Neutrophil (primary cell): Measurements from ENCODE around the gene STX11.
A peak's percentile ranks its signal among the peaks of the same experiment; 100 is the strongest.

Source experiments
- H3K27ac ChIP-seq: fragments of 200-600 bp; sonication (generic); 2 replicates; pipeline ENCODE4 v1.5.1; 2016; ENCODE audit warnings: mild to moderate bottlenecking, moderate library complexity
- H3K27me3 ChIP-seq: fragments of 200-600 bp; sonication (generic); 2 replicates; pipeline ENCODE4 v1.6.0; 2016; ENCODE audit warnings: mild to moderate bottlenecking
- H3K36me3 ChIP-seq: fragments of 200-600 bp; sonication (generic); 2 replicates; pipeline ENCODE4 v1.5.1; 2017
- H3K4me1 ChIP-seq, 2 experiments: fragments of 200-600 bp in 1 of 2; sonication (generic) in 1 of 2; 1 replicate in 1 of 2; 2 replicates in 1 of 2; pipeline versions ENCODE4 v1.5.1 to v1.6.1; 2013 to 2016; ENCODE audit warnings: low read depth in 1 of 2, low read length in 1 of 2, mild to moderate bottlenecking in 1 of 2, moderate library complexity in 1 of 2; ENCODE audit not compliant: control insufficient read depth in 1 of 2, insufficient read depth in 1 of 2
- H3K4me3 ChIP-seq, 2 experiments: fragments of 200-600 bp in 1 of 2; sonication (generic) in 1 of 2; 1 replicate in 1 of 2; 2 replicates in 1 of 2; pipeline ENCODE4 v1.5.1; 2013 to 2016; ENCODE audit warnings: low read depth in 1 of 2, low read length in 1 of 2, mild to moderate bottlenecking in 1 of 2, moderate library complexity in 1 of 2
- H3K9me3 ChIP-seq: fragments of 200-600 bp; sonication (generic); 2 replicates; pipeline ENCODE4 v1.5.1; 2016
- CTCF ChIP-seq: fragments of 200-600 bp; sonication (generic); IDR thresholded peaks from 2 replicates; pipeline ENCODE4 v1.5.1; 2016; ENCODE audit warnings: antibody characterized with exemption

The STX11 gene

DNA sequence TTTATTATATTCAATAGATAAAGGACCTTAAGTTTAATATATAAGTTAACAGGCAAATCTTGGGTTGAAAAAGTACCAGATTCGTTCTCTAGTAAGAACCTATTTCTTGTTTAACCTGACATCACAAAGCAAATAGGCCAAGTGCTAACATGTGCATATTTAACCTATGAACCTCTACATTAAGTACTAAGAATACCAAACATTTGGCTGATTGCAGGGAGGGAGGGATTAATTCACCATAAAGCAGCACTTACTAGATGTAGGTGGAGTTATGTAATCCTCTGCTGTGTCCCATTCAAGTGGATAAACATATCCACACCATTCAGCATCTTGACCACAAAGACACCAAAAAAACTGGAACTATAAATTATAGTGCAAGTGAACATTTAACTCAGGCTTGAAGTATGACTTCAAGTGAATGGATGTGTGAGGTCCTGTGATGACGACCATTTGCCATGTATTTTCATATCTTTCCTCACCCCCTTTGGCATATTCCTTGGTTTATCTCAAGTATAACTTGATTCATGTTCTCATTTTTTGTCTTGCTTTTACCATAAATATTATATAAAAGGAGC lies 10.2 kb downstream of the STX11 start:
- no peak for TF ChIP-seq CTCF
- Histone ChIP-seq H3K27me3 (no peaks in the 10 kb centered on the region), H3K9me3 (no peaks in the 10 kb centered on the region), H3K27ac (peak overlapping the region; percentile 87), H3K4me1 (peaks cover 85 to 95% of the 10 kb centered on the region in 2 experiments), H3K4me3 (no peak overlapping the region), H3K36me3 (peaks cover 36% of the 10 kb centered on the region)

- Histone ChIP-seq H3K27me3 (no peaks in the 10 kb centered on the region), H3K9me3 (no peaks in the 10 kb centered on the region), H3K27ac (peak overlapping the region; percentile 87), H3K36me3 (peaks cover 28% of the 10 kb centered on the region), H3K4me3 (peak overlapping the region in 1 of 2 experiments; percentile 39), H3K4me1 (peaks cover 76 to 87% of the 10 kb centered on the region in 2 experiments)
- no peak for TF ChIP-seq CTCF
Observed at GRCh38 chr6:144161975-144162374, 11.7 kb downstream of the STX11 start.

GRCh38 chr6:144162977-144163376 lies 12.7 kb downstream of the STX11 start:
- H3K9me3 ChIP-seq = no peaks in the 10 kb centered on the region
- H3K4me3 ChIP-seq = peak overlapping the region; percentile 26 to 39
- H3K36me3 ChIP-seq = peaks cover 25% of the 10 kb centered on the region
- no peak for TF ChIP-seq CTCF
- H3K27me3 ChIP-seq = no peaks in the 10 kb centered on the region
- peak overlapping the region; percentile 87 for H3K27ac ChIP-seq
- H3K4me1 ChIP-seq = peaks cover 66 to 87% of the 10 kb centered on the region in 2 experiments

- Histone ChIP-seq H3K9me3 (no peaks in the 10 kb centered on the region), H3K27ac (peak overlapping the region; percentile 59), H3K27me3 (no peaks in the 10 kb centered on the region), H3K4me3 (no peak overlapping the region), H3K36me3 (peaks cover 32% of the 10 kb centered on the region), H3K4me1 (peaks cover 39 to 69% of the 10 kb centered on the region in 2 experiments)
- TF ChIP-seq CTCF = no peak
Observed at GRCh38 chr6:144165784-144166183, 15.5 kb downstream of the STX11 start.

DNA sequence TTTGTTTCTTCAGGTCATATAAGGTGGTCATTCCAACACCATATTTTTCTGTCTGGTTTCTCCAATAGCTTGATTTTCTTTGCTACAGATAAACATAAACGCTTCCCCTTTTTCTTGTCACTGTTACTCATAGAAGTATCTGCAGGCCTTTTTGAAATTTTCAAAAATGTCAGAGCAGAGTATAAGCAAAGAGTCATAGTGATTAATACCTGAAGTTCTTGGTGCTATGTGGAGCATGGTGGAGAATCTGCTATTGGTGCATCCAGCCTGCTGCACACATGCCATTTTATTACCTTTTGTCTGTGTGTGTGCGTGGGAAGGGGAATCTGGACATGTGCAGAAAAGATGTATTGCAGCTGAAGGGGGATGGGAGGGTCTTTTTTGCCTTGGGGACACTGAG lies 19.7 kb downstream of the STX11 start:
- H3K4me3 ChIP-seq = no peak overlapping the region
- H3K9me3 ChIP-seq = no peaks in the 10 kb centered on the region
- H3K4me1 ChIP-seq = peaks cover 23 to 47% of the 10 kb centered on the region in 2 experiments
- H3K36me3 ChIP-seq = peaks cover 66% of the 10 kb centered on the region
- peak overlapping the region; percentile 60 for H3K27ac ChIP-seq
- no peak for TF ChIP-seq CTCF
- no peaks in the 10 kb centered on the region for H3K27me3 ChIP-seq
